Measurements from ENCODE around the gene SRSF4.

- TF ChIP-seq CTCF (IDR thresholded peaks at IDR 0.05) = no peak
- no peak for TF ChIP-seq EZH2 (IDR thresholded peaks at IDR 0.05; ENCODE audit: borderline replicate concordance, insufficient read depth, low read depth, low read length, poor library complexity, severe bottlenecking)
Measured at GRCh38 chr1:29227511-29227910, 45.8 kb upstream of the SRSF4 start.
